Activated CD4-positive, alpha-beta T cell treated with anti-CD3 and anti-CD28 coated beads, Interleukin-2, amount 50 U/mL, for 4 hours (primary cell): ENCODE results near the gene ARMC2.
"Not testable (repeated sequence)": the region's sequence is repeated elsewhere in the genome, so short reads cannot be mapped to it uniquely, and the experiment has no call there.

Source experiments
- DNase-seq, 2 experiments: peaks; one replicate each; pipeline ENCODE4 v3.0.0-alpha.2; 2020

ARMC2 gene

DNA sequence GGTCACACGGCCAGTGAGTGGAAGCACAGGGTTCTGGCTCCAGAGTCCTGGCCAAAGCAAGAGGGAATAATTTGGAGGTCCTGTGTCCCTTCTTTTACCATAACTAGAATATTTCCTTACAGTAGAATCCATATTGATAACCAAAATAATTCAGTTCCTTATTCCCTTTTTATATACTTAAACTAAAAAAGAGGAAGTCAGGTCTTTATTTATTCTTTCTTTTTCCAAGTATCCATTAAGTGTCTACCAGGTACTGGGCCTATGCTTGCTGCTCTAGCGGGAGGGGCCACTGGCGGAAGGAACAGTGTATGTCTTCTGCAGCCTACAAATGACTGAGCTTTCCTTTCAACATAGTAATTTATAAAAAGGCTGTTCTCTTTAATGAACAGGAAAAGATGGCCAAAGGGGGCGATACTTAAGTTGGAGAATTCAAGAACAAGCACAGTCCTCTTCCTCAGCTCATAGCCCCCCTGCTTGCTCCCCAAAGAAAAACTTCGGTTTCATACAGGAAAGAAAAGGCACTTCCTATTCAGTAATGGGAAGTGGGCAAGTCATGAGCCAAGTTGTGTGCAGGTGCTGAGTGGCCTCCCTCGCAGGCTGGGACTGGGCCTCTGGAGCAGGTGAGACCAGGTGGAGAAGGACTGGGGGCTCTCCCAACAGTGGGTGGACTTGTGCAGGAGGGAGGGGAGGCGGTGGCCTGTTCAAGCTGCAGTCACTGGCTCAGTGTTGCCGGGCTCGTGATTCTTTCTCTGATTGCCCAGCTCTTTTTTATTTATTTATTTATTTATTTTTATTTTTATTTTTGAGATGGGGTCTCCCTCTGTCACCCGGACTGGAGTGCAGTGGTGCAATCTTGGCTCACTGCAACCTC is 110.9 kb downstream of the ARMC2 start:
- DNase-seq = no peak

DNA sequence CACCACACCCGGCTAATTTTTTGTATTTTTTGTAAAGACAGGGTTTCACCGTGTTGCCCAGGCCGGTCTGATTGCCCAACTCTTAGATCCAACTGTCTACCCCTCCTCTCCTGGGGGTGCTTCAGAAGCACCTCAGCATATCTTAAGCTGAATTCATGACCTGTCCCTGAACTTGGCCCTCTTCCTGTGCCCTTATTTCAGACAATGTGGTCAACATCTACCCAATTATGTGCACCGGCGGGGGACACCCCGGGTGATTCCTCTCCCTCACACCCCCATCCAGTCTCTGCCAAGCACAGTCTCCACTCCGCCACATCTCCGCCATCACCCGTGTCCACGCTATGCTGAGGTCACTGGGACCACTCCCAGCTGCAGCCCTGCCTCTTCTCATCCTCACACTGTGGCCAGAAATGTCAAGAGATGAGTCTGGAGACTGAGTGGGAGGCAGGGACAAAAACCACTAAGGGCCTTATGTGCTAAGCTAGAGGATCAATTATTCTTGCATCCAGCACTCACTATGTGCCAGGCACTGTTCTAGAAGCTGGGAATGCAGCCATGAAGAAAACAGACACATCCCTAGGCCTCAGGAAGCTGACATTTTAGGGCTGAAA is 111.9 kb downstream of the ARMC2 start:
- no peak for DNase-seq

DNA sequence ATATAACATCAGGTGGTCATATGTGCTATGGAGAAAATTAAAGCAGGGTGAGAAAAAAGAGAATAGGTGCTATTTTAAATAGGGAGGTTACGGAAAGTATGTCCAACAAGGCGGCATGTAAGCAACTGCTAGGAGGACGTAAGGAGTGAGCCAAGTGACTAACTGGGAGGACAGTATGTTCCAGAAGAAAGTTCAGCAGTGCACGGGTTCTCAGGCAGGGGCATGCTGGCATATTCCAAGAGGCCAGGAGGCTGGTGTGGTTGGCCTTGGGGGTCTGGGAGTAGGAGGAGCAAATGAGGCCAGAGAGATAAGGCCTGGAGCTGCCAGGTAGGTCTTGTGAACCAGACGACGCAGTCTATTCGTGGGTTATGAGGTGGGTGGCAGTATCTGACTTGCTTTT is 112.4 kb downstream of the ARMC2 start:
- DNase-seq = no peak

DNA sequence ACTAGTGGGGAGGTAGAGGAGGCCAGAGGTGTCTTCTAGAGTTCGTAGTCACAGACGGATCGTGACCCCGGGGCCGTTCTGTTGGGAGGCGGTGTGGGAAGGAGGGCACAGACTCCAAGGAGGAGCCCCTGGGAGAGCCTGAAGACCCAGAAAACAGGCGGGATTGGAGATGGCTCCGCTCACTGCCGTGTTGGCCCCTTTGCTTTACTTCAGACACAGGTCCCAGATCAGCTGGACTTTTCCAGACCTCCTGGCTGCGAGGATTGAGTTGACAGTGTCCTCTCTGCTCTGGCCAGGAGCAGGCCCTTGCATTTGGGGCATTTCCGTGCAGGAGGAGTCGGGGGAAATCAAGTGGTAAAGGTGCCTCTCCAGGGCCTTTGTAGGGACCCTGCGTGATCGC is 112.9 kb downstream of the ARMC2 start:
- DNase-seq = no peak

DNA sequence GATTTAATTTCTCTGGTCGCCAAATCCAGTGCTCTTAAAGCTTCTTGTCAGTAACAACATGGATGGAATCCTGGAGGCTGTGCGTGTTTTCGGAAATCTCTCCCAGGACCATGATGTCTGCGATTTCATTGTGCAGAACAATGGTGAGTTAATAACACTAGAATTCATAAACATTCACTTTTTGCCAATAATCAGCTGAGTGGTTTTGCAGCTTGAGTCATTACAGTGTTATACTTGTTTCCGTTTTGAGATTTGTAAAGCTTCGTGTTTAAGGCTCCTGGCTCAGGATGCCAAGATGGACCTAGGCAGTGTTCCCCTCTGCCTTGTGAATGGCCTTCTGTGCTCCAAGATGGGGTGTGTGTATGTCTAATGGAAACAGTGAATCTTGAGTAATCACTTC is 113.8 kb downstream of the ARMC2 start:
- no peak for DNase-seq

DNA sequence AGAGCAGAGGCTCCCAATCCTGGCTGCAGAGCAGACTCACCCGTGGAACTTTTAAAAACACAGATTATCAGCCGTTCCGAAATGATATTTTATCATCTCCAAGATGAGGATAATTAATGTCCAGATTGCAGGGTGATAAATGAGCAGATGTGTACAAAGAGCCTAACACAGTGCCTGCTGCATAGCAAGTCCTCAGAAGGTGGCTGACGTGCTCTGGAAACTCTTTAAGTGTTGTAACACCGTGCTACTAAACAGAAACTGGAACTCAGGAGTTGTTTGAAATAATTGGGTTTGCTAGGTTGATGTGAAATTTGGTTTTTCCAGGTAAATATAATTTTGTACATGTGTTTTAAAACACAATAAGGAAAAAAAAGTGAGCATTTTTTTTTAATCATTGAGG is 118.0 kb downstream of the ARMC2 start:
- DNase-seq = no peak

DNA sequence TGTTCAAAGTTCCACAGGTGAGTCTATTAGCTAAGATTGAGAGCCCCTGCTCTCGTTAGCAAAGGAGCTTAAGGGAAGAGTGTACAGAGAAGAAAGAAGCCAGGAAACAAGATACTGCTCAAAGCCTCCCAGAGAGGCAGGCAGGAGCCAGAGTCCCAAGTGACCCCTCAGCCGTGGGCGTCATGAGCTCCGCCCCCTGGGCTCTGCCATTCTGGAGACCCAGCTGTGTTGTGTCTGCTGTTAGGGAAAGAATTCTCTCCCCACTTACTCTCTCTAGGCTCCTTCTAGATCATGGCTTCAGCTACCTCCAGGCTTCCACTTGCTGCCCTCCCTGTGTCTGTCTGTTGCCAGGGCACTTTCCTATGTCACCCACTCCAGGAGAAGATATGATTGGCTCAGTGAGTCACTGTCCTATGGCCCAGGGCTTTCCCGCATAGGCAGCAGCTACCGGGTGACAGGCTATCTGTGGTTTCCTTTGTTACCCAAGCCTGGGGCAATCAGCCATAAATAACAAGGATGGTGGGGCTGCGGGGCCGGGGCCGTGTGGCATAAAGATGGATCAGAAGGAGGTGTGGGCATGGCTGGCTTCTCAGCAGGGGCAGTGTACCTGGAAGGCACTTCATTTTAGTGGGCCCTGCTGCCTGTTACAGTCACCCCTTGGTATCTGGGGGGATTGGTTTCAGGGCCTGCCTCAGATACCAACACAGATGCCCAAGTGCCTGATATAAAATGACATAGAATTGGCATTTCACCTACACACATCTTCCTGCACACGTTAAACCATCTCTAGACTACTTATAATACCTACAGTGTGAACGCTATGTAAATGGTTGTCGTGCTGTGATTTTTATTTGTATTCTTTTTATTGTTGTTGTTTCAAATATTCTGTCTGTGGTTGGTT is 118.9 kb downstream of the ARMC2 start:
- no peak for DNase-seq

DNA sequence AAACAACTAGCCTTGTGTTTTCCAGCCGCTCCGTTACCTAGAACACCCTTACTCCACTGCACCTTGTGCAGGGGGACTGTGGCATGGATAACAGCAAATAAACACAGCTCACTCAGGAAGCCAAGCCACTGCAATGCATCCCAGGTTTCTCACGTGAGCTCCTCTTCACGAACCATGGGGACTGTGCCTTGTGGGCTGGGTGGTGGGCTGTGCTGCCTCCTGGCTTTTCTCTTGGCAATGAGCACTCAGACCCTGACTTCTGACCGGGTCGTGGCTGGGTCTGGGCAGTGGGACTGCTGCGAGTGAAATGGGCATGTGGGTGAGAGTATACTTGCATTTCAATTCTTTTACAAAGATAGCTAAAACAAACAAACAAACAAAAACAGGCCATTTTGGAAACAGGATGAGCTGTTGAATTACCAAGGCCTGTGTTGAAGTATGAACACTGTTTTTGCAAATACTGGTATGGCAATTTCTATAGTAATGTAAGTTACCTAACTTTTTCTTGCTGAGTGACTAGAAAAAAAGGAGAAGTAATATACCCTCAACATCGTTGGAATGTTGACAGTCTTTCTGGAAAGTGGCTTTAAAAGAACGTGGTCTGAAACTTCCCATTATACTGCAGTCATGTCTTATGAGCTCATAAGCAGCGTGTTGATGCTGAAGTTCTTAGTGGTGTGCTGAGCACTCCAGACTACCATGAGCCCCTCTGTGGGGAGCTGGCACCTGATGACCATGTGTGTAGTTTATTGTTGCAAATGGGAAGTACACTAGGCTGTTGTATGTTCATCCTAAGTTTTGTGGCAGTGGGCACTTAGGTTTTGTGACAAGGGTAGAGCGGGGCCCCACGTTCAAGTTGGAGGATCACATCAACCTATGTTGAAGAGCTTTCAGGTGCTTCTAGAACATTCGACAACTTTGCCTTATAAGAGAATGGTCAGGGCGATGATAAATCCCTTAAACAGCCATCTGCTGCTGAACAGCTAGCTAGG is 120.4 kb downstream of the ARMC2 start:
- no peak for DNase-seq

DNA sequence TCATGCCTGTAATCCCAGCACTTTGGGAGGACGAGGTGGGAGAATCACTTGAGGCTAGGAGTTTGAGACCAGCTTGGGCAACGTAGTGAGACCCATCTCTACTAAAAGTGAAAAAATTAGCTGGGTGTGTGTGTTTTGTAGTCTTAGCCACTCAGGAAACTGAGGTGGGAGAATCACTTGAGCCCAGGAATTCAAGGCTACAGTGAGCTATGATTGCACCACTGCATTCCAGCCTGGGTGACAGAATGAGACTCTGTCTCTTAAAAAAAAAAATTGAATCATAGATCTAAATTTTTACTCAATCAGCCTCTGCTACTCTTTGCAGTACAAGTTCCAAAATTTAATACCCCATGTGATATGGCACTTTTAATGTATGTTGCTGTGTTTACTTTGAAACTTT is 121.6 kb downstream of the ARMC2 start:
- no peak for DNase-seq

DNA sequence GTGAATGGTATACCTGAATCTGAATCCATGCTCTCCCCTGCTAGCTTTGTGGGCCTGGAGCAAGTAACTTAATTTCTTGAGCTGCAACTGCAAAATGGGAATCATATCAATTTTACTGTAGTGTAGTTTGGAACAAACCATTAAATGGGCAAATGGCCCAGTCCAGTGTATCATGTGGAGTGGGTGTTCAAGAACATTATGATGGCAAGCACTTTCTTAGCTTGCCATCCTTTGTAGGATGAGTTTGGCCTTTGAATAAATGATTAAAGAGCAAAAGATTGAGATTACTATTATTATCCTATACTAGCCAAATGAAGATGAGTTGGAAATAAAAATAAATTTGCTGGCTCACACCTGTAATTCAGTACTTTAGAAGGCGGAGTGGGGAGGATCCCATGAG is 126.0 kb downstream of the ARMC2 start:
- DNase-seq = no peak

DNA sequence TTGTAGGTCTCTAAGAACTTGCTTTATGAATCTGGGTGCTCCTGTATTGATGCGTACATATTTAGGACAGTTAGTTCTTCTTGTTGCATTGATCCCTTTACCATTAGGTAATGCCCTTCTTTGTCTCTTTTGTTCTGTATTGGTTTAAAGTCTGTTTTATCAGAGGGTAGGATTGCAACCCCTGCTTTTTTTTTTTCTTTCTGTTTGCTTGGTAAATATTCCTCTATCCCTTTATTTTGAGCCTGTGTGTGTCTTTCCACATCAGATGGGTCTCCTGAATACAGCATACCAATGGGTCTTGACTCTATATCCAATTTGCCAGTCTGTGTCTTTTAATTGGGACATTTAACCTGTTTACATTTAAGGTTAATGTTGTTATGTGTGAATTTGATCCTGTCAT is 130.4 kb downstream of the ARMC2 start:
- DNase-seq = not testable (repeated sequence)

DNA sequence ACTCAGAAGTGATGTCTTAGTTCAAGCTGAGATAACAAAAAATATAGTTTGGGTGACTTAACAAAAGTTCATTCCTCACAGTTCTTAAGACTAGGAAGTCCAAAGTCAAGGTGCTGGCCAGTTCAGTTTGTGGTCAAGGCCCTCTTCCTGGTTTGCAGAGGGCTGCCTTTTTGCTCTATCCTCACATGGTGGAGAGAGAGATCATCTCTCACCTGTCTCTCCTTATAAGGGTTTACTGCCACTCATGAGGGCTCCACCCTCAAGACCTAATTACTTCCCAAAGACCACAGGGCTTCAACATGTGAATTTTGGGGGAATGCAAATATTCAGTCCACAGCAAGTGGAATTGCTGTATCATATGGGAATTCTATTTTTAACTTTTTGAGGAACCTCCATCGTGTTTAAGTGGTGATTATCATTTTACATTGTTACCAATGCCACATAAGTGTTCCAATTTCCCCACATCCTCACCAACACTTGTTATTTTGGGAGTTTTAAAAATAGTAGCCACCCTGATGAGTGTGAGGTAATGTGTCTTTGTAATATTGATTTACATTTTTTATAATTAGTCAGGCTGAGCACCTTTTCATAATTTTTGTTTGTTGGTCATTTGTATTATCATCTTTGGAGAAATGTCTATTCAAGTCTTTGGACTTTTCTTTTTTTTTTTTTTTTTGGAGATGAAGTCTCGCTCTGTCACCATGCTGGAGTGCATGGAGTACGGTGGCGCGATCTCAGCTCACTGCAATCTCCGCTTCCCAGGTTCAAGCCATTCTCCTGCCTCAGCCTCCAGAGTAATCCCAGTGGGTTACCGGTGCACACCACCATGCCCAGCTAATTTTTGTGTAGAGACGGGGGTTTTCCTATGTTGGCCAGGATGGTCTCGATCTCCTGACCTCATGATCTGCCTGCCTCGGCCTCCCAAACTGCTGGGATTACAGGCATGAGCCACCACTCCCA is 134.2 kb downstream of the ARMC2 start:
- no peak for DNase-seq

DNA sequence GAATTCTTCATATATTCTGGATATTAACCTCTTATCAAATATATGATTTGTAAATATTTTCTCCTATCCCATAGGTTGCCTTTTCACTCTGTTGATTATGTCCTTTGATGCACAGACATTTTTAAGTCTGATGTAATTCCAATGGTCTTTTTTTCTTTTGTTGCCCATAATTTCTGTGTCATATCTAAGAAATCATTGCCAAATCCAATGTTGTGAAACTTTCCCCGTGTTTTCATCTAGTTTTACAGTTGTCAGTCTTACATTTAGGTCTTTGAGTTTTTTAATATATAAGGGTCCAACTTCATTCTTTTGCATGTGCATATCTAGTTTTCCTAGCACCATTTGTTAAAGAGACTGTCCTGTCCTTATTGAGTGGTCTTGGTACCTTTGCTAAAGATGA is 134.9 kb downstream of the ARMC2 start:
- no peak for DNase-seq

DNA sequence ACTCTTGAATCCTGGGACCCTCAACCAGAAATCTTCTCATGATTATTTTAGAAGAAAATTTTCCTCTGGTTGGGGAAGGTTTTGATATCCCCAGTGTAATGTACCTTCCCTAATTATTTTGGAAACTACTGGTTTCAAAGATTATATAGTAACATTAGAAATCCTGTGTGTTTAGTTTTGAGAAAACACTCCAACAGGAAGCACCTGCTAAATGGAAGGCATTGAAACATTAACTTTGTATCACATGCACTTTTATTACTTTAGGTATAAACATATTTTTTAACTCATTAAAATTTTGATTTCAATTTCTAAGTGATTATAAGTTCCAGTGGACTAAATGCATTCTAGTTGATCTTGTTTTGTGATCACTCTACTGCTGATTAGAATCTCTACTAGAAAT is 137.1 kb downstream of the ARMC2 start:
- DNase-seq = no peak

DNA sequence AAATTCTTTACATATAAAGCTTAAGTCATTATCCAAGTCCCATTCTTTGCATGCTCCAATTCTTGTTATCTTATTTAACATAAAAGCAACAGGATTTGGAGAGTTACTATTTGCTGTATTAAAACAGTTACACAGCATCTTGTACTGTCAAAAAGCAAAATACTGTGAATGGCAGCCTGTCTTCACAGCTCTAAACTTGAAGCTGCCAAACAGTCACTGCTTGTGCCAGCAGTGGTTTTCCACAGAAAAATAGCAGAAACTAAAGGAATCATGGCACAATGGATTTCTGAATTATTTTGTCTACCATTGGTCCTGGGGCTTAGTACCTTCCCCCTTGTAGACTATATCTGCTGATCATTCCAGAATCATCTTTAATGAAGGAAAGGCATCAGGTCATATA is 138.9 kb downstream of the ARMC2 start:
- DNase-seq = no peak

DNA sequence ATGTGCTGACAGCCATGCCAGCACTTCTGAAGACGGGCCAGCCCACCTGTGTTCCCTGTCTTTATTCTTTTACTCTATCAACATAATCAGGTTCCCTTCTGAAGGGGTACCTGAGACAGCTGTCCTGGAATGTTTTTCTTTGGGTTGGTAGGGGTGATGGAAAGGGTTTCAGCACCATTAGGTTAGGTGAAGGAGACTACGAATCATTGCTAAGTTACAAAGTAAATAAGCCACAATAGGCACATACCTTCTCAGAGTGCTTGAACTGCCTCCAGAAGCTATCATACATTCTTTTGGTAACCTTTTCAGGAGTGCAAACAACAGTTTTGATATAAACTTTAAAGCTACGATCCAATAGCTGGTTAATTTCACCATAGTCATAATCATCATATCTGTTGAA is 140.1 kb downstream of the ARMC2 start:
- DNase-seq = no peak

DNA sequence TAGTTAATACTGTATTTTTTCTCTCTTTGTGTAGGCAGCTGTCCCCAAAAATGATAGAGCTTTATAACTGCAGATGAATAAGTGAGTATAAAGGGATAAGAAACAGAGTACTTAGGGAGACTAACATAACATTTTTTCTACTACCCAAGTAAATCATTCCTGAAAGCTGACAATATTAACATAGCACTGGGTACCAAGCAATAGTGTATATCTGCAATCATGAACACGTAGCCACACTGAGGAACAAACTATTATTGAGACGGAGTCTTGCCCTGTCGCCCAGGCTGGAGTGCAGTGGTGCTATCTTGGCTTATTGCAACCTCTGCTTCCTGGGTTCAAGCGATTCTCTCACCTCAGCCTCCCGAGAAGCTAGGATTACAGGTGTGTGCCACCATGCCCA is 140.5 kb downstream of the ARMC2 start:
- DNase-seq = no peak

DNA sequence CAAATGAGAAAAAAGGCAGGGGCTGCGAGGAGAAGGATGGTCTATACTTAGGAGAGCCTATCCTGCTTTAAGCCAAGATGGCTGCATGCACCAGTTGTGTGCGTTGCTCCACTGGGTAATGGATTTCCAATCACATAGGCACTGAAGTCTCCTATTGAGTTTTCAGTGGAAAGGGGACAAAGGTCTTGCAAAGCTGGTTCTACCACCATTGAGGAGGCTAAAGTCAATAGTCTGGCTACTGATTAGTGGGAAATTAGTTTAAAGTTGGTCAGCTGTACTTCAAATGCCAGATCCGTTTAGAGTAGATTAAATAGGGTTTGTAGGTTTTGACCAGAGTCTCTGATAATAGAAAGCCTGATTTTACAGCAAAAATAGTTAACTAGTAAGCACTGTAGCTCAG is 141.5 kb downstream of the ARMC2 start:
- no peak for DNase-seq

DNA sequence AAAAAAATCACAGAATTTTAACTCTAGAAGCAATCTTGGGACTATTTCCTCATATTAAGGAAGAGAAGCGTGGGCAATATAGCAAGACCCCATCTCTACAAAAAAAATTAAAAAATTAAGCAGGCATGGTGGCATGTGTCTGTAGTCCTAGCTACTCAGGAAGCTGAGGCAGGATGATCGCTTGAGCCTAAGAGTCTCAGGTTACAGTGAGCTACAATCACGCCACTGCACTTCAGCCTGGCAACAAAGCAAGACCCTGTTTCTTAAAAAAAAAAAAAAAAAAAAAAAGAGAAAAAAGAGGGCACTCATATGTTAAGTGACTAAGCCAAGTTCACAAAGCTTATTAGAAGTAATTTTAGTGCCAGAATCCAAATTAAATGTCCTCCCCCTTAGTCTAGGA is 145.7 kb downstream of the ARMC2 start:
- no peak for DNase-seq

DNA sequence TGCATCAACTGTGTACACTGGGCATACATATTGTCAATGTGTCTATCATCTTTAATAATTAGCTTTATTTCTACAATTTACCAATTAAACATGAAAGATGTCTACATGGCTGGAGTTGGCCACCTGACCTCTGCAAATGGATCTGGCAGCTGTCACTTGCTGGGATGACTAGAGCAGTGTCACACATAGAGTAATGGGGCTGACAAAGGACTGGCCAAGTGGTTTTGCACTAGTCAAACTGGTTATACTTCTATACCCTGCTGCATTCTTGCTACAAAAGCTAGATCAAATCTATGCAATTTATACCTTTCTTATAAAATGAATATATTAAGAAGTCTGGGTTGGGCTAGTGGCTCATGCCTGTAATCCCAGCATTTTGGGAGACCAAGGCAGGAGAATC is 147.1 kb downstream of the ARMC2 start:
- no peak for DNase-seq

DNA sequence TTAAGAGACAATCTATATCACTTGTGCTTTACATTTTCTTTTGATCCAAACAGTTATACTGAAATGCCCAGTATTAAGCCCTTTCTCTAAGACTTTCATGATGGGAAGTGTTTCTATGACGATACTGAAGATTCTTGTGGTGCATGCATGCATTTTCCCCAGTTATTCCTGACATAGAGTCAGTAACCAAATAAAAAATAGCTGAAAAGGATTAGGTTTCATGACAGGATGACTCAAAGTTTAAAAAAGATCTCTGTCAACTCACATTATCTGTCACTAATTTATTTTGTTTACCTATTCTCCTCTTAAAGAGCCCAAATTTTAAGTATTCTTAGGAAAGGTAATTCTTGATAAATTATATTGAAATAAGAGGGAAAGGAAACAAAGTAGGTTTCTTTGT is 148.0 kb downstream of the ARMC2 start:
- DNase-seq = no peak
